SK-N-SH (cell line): Measurements from ENCODE around the gene ATP6V1F. TPM values are rescaled to one million over a fixed set of nuclear protein-coding genes. Genes with fewer than 3 reads are reported as not detected.

Source experiments
- CTCF ChIA-PET: fragments of 300-600, 350-600 bp; formaldehyde crosslinking; extraction: SDS; loops from one replicate; lab custom pipeline; 2021; lab: Yijun Ruan, JAX
- POLR2A ChIA-PET: fragments of 350-600 bp; sonication (Branson Sonifier 250); formaldehyde crosslinking; extraction: SDS; loops from one replicate; lab custom pipeline; 2020; ENCODE audit warnings: antibody characterized with exemption, inconsistent platforms; lab: Yijun Ruan, JAX
- DNase-seq: peaks from one replicate; pipeline ENCODE4 v3.0.0; 2012
- H2AFZ ChIP-seq: fragments of 200-600 bp; sonication (generic); 2 replicates; pipeline ENCODE4 v1.8.1; 2016; ENCODE audit warnings: antibody characterized with exemption, mild to moderate bottlenecking, low read depth
- H3F3A ChIP-seq: fragments of 200-600 bp; sonication (generic); replicated peaks from 2 replicates; pipeline ENCODE3; 2016; ENCODE audit warnings: antibody characterized with exemption, mild to moderate bottlenecking; ENCODE audit not compliant: insufficient read depth
- H3K27ac ChIP-seq, 2 experiments: fragments of 200-500 bp in 1 of 2; fragments of 200-600 bp in 1 of 2; sonication (Bioruptor generic) in 1 of 2; sonication (generic), shearing (Covaris generic) in 1 of 2; 2 replicates each; pipeline versions ENCODE4 v1.5.1 to v1.6.1; 2014 to 2016; ENCODE audit warnings: low read depth in 2 of 2, inconsistent platforms in 1 of 2, low read length in 1 of 2, mild to moderate bottlenecking in 1 of 2, mixed read lengths in 1 of 2
- H3K27me3 ChIP-seq: fragments of 200-600 bp; sonication (generic), shearing (Covaris generic); 2 replicates; pipeline ENCODE4 v1.6.1; 2016; ENCODE audit warnings: mixed run types; ENCODE audit not compliant: insufficient read depth
- H3K36me3 ChIP-seq, 2 experiments: fragments of 200-500 bp in 1 of 2; fragments of 200-600 bp in 1 of 2; sonication (Bioruptor generic) in 1 of 2; sonication (generic) in 1 of 2; replicated peaks in 1 of 2; 2 replicates each; pipeline versions ENCODE3 to v1.5.1; 2014 to 2016; ENCODE audit warnings: low read length in 1 of 2, mild to moderate bottlenecking in 1 of 2; ENCODE audit not compliant: insufficient read depth in 2 of 2, control insufficient read depth in 1 of 2
- H3K4me1 ChIP-seq, 2 experiments: fragments of 200-500 bp in 1 of 2; fragments of 200-600 bp in 1 of 2; sonication (Bioruptor generic) in 1 of 2; sonication (generic), shearing (Covaris generic) in 1 of 2; 2 replicates each; pipeline versions ENCODE4 v1.5.1 to v1.6.1; 2014 to 2016; ENCODE audit warnings: low read depth in 1 of 2, low read length in 1 of 2, mixed run types in 1 of 2; ENCODE audit not compliant: insufficient read depth in 2 of 2, control insufficient read depth in 1 of 2
- H3K4me2 ChIP-seq: fragments of 200-600 bp; sonication (generic), shearing (Covaris generic); 2 replicates; pipeline ENCODE4 v1.6.1; 2017; ENCODE audit warnings: mixed run types
- H3K4me3 ChIP-seq, 2 experiments: fragments of 200-500 bp in 1 of 2; fragments of 200-600 bp in 1 of 2; sonication (Bioruptor generic) in 1 of 2; sonication (generic), shearing (Covaris generic) in 1 of 2; 2 replicates each; pipeline versions ENCODE4 v1.5.1 to v1.8.1; 2014 to 2016; ENCODE audit warnings: low read depth in 2 of 2, inconsistent platforms in 1 of 2, low read length in 1 of 2, mild to moderate bottlenecking in 1 of 2, mixed read lengths in 1 of 2, moderate library complexity in 1 of 2
- H3K79me2 ChIP-seq: fragments of 200-600 bp; sonication (generic); 2 replicates; pipeline ENCODE4 v1.8.1; 2017; ENCODE audit warnings: mild to moderate bottlenecking; ENCODE audit not compliant: insufficient read depth
- H3K9ac ChIP-seq: fragments of 200-600 bp; sonication (generic); 2 replicates; pipeline ENCODE4 v1.6.1; 2017; ENCODE audit warnings: mixed run types
- H3K9me2 ChIP-seq: fragments of 200-600 bp; sonication (generic); 2 replicates; pipeline ENCODE4 v1.6.1; 2017; ENCODE audit warnings: mixed run types
- H3K9me3 ChIP-seq: fragments of 200-600 bp; sonication (generic); 2 replicates; pipeline ENCODE4 v1.6.1; 2017; ENCODE audit warnings: mixed run types, mild to moderate bottlenecking, moderate library complexity
- H4K20me1 ChIP-seq: fragments of 200-600 bp; sonication (generic); 2 replicates; pipeline ENCODE4 v1.6.1; 2017; ENCODE audit warnings: mild to moderate bottlenecking, mixed run types; ENCODE audit not compliant: insufficient read depth
- CHD2 ChIP-seq: fragments of 150-350 bp; IDR thresholded peaks from 2 replicates; pipeline ENCODE4 v1.6.1; 2018; ENCODE audit warnings: low read length; ENCODE audit not compliant: partially characterized antibody
- ELF1 ChIP-seq: IDR thresholded peaks from 2 replicates; pipeline ENCODE4 v1.4.0; 2012
- FOXJ3 ChIP-seq: sonication (generic); formaldehyde crosslinking; IDR thresholded peaks from 2 replicates; pipeline ENCODE4 v1.5.1; 2020; ENCODE audit warnings: mild to moderate bottlenecking, missing genetic modification reagents
- FOXM1 ChIP-seq: IDR thresholded peaks from 2 replicates; pipeline ENCODE4 v1.4.0; 2012; ENCODE audit warnings: low read depth, mild to moderate bottlenecking
- GATA2 ChIP-seq: sonication (generic); formaldehyde crosslinking; IDR thresholded peaks from 2 replicates; pipeline ENCODE4 v1.5.0; 2020; ENCODE audit warnings: mild to moderate bottlenecking, missing genetic modification reagents
- JUND ChIP-seq: IDR thresholded peaks from 2 replicates; pipeline ENCODE4 v1.4.0; 2012
- MEF2A ChIP-seq: IDR thresholded peaks from 2 replicates; pipeline ENCODE4 v1.4.0; 2012; ENCODE audit warnings: low read depth, borderline replicate concordance
- MXI1 ChIP-seq: IDR thresholded peaks from 2 replicates; pipeline ENCODE4 v1.6.1; 2012; ENCODE audit warnings: mild to moderate bottlenecking, low read depth, low read length, improper control_type of control experiment
- NFIC ChIP-seq: IDR thresholded peaks from 2 replicates; pipeline ENCODE4 v1.4.0; 2012; ENCODE audit warnings: borderline replicate concordance
- RAD21 ChIP-seq: IDR thresholded peaks from 2 replicates; pipeline ENCODE4 v1.6.1; 2012; ENCODE audit warnings: mild to moderate bottlenecking, low read length
- RFX5 ChIP-seq: IDR thresholded peaks from 2 replicates; pipeline ENCODE4 v1.6.1; 2012; ENCODE audit warnings: mild to moderate bottlenecking, improper control_type of control experiment, low read length
- RXRA ChIP-seq: IDR thresholded peaks from 2 replicates; pipeline ENCODE4 v1.4.0; 2012; ENCODE audit warnings: low read depth, mild to moderate bottlenecking, borderline replicate concordance
- TCF12 ChIP-seq: IDR thresholded peaks from 2 replicates; pipeline ENCODE4 v1.4.0; 2012
- TEAD4 ChIP-seq: IDR thresholded peaks from 2 replicates; pipeline ENCODE4 v1.4.0; 2012; ENCODE audit warnings: mild to moderate bottlenecking, borderline replicate concordance; ENCODE audit not compliant: insufficient read depth
- YY1 ChIP-seq: IDR thresholded peaks from 2 replicates; pipeline ENCODE4 v1.4.0; 2012; ENCODE audit warnings: low read depth, mild to moderate bottlenecking
- WGBS: methylation state at CpG from one replicate; pipeline ENCODE4 v1.1.6; 2017; ENCODE audit warnings: low lambda C conversion rate; 5-methylcytosine and 5-hydroxymethylcytosine counted together
- polyA plus RNA-seq, 3 experiments: library from polyadenylated mRNA; depleted of rRNA; stranded (reverse); fragments of >200 nt; gene quantifications; 2 replicates each; pipeline ENCODE4 v1.2.3, GENCODE V29; 2012
- TF ChIP-seq, protein P1 (sequence below): fragments of 150-350 bp; IDR thresholded peaks from 2 replicates; pipeline ENCODE4 v1.6.1; 2016; ENCODE audit warnings: mild to moderate bottlenecking, low read depth, low read length
- TF ChIP-seq, protein P2 (sequence below): IDR thresholded peaks from 2 replicates; pipeline ENCODE4 v1.6.1; 2012; ENCODE audit warnings: mild to moderate bottlenecking, low read depth, low read length, moderate library complexity
- TF ChIP-seq, protein P3 (sequence below): IDR thresholded peaks from 2 replicates; pipeline ENCODE4 v1.4.0; 2012; ENCODE audit warnings: low read depth

Gene ATP6V1F
- polyA plus RNA-seq, 1 of the 3 experiments (the other 2 are of a cell fraction), result 495 TPM

DNA sequence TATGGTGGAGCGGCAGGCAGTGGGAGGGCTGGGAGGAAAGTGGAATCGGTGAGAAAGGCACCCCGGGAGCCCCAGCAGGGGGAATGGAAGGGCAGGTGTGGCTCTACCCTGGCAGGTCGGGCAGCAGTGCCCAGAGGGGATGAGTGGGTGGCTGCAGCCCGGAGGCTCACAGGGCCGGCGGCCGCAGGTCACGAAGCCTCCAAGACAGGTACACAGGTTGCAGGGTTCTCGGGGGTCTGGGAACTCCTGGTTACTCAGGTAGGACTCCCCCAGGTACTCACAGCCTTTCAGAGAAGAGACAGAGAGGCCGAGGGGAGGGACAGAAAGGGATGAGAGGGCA lies 26.1 kb downstream of the ATP6V1F start:
- no peak overlapping the region for H3K4me2 ChIP-seq
- H3K9me3 ChIP-seq, result no peaks in the 10 kb centered on the region
- no peak overlapping the region for H3K4me3 ChIP-seq
- peaks cover 14% of the 10 kb centered on the region; the same call in 1 of the 2 replicates for H3K27me3 ChIP-seq
- H3K4me1 ChIP-seq, result no peaks in the 10 kb centered on the region; a peak in 1 of 4 replicates
- ChIA-PET POLR2A (no interaction called here), CTCF (interaction anchor here (0.5 to 2.1 kb wide), 3 partner anchors 8 to 491 kb away, joined by 3 to 11 read pairs (median 9); no protein-coding TSS in a partner anchor)
- H3K79me2 ChIP-seq, result no peaks in the 10 kb centered on the region
- WGBS, result 72% methylated on average over 11 of the region's 11 CpGs
- H3K9ac ChIP-seq, result no peak overlapping the region
- H2AFZ ChIP-seq, result no peak overlapping the region
- H3K9me2 ChIP-seq, result no peaks in the 10 kb centered on the region
- TF ChIP-seq, protein P1, sequence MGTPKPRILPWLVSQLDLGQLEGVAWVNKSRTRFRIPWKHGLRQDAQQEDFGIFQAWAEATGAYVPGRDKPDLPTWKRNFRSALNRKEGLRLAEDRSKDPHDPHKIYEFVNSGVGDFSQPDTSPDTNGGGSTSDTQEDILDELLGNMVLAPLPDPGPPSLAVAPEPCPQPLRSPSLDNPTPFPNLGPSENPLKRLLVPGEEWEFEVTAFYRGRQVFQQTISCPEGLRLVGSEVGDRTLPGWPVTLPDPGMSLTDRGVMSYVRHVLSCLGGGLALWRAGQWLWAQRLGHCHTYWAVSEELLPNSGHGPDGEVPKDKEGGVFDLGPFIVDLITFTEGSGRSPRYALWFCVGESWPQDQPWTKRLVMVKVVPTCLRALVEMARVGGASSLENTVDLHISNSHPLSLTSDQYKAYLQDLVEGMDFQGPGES, result no peak
- TF ChIP-seq FOXJ3 (CRISPR knock-in tag), result no peak
- TF ChIP-seq YY1, result no peak
- no peak for TF ChIP-seq RAD21
- no peak for TF ChIP-seq RXRA
- no peak for TF ChIP-seq CHD2
- TF ChIP-seq, protein P2, sequence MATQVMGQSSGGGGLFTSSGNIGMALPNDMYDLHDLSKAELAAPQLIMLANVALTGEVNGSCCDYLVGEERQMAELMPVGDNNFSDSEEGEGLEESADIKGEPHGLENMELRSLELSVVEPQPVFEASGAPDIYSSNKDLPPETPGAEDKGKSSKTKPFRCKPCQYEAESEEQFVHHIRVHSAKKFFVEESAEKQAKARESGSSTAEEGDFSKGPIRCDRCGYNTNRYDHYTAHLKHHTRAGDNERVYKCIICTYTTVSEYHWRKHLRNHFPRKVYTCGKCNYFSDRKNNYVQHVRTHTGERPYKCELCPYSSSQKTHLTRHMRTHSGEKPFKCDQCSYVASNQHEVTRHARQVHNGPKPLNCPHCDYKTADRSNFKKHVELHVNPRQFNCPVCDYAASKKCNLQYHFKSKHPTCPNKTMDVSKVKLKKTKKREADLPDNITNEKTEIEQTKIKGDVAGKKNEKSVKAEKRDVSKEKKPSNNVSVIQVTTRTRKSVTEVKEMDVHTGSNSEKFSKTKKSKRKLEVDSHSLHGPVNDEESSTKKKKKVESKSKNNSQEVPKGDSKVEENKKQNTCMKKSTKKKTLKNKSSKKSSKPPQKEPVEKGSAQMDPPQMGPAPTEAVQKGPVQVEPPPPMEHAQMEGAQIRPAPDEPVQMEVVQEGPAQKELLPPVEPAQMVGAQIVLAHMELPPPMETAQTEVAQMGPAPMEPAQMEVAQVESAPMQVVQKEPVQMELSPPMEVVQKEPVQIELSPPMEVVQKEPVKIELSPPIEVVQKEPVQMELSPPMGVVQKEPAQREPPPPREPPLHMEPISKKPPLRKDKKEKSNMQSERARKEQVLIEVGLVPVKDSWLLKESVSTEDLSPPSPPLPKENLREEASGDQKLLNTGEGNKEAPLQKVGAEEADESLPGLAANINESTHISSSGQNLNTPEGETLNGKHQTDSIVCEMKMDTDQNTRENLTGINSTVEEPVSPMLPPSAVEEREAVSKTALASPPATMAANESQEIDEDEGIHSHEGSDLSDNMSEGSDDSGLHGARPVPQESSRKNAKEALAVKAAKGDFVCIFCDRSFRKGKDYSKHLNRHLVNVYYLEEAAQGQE, result no peak
- no peak for TF ChIP-seq TCF12
- no peak for TF ChIP-seq MXI1
- TF ChIP-seq NFIC, result no peak
- no peak for TF ChIP-seq TEAD4
- TF ChIP-seq FOXM1, result no peak
- TF ChIP-seq, protein P3, sequence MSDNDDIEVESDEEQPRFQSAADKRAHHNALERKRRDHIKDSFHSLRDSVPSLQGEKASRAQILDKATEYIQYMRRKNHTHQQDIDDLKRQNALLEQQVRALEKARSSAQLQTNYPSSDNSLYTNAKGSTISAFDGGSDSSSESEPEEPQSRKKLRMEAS, result no peak
- no peaks in the 10 kb centered on the region for H4K20me1 ChIP-seq
- H3K36me3 ChIP-seq, result no peaks in the 10 kb centered on the region
- DNase-seq, result no peak
- H3F3A ChIP-seq, result no peaks in the 10 kb centered on the region
- H3K27ac ChIP-seq, result no peak overlapping the region

DNA sequence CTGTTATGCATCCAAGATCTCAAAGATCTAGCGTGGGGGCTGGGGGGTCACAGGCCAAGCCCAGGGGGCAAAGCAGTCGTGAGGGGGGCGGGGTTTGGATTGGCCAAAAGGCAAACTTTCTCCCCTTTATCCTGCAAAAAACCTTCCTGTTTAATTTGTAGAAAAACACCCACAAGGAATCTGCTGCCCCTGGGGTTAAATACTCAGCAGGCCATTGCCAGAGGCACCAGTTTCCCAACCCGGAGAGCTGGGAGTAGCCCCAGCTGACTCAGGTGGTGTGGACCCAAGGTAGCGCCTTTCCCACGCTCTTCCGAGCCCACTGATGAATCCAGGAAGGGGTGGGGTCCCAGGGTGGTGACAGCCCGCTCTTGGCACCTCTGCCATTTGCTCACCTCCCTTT lies 26.5 kb downstream of the ATP6V1F start:
- DNase-seq, result peak; percentile 48
- Histone ChIP-seq H3K4me2 (no peak overlapping the region), H3K9ac (no peak overlapping the region), H2AFZ (no peak overlapping the region), H3F3A (no peaks in the 10 kb centered on the region), H3K4me1 (no peaks in the 10 kb centered on the region; a peak in 1 of 4 replicates), H3K9me3 (no peaks in the 10 kb centered on the region), H3K27me3 (peaks cover 14% of the 10 kb centered on the region; the same call in 1 of the 2 replicates), H4K20me1 (no peaks in the 10 kb centered on the region), H3K27ac (no peak overlapping the region), H3K4me3 (no peak overlapping the region), H3K36me3 (no peaks in the 10 kb centered on the region), H3K79me2 (no peaks in the 10 kb centered on the region), H3K9me2 (no peaks in the 10 kb centered on the region)
- no peak for TF ChIP-seq RAD21
- no peak for TF ChIP-seq CHD2
- TF ChIP-seq RFX5, result no peak
- TF ChIP-seq JUND, result no peak
- no peak for TF ChIP-seq TEAD4
- TF ChIP-seq MEF2A, result no peak
- no peak for TF ChIP-seq GATA2 (CRISPR knock-in tag)
- TF ChIP-seq YY1, result no peak
- no peak for TF ChIP-seq RXRA
- TF ChIP-seq ELF1, result no peak
- CTCF ChIA-PET, result interaction anchor here (0.5 to 2.1 kb wide), 5 partner anchors 9 to 491 kb away, joined by 3 to 11 read pairs (median 3); no protein-coding TSS in a partner anchor
- 62% methylated on average over 8 of the region's 8 CpGs for WGBS
- POLR2A ChIA-PET, result no interaction called here
